Peyer's patch (tissue), 4 donors: ENCODE measurements around the gene TULP4. TPM values are rescaled to one million over a fixed set of nuclear protein-coding genes. Genes with fewer than 3 reads are reported as not detected.
A peak's percentile ranks its signal among the peaks of the same experiment; 100 is the strongest.
"Not testable (repeated sequence)": the region's sequence is repeated elsewhere in the genome, so short reads cannot be mapped to it uniquely, and the experiment has no call there.

ENCODE experiments used
- DNase-seq, 3 donors: peaks; one replicate each; pipeline ENCODE4 v3.0.0-alpha.2; 2017 to 2019
- H3K27ac ChIP-seq, 4 donors: fragments of 200-600 bp; sonication (generic); one replicate each; pipeline ENCODE4 v1.5.1; 2016 to 2019
- H3K27me3 ChIP-seq, 2 donors: fragments of 200-600 bp; sonication (generic); one replicate each; pipeline ENCODE4 v1.5.1; 2019
- H3K36me3 ChIP-seq, 3 donors: fragments of 200-600 bp; sonication (generic); one replicate each; pipeline ENCODE4 v1.5.1; 2016 to 2019
- H3K4me1 ChIP-seq, 4 donors: fragments of 200-600 bp; sonication (generic); one replicate each; pipeline ENCODE4 v1.5.1; 2016 to 2019
- H3K4me3 ChIP-seq, 4 donors: fragments of 200-600 bp; sonication (generic); 1 replicate in 3 of 4; 2 replicates in 1 of 4; pipeline ENCODE4 v1.5.1; 2016 to 2019; ENCODE audit warnings: mild to moderate bottlenecking in 1 of 4
- H3K9me3 ChIP-seq, 4 donors: fragments of 200-600 bp; sonication (generic); one replicate each; pipeline ENCODE4 v1.5.1; 2016 to 2019; ENCODE audit warnings: mild to moderate bottlenecking in 1 of 4
- CTCF ChIP-seq, 6 experiments: fragments of 450-650 bp in 4 of 6; fragments of 200-600 bp in 2 of 6; sonication (generic) in 1 of 6; IDR thresholded peaks; one replicate each; pipeline ENCODE4 v1.5.1; 2017 to 2019; ENCODE audit warnings: antibody characterized with exemption in 6 of 6, mild to moderate bottlenecking in 3 of 6, moderate library complexity in 1 of 6
- POLR2A ChIP-seq, 2 donors: fragments of 450-650 bp; IDR thresholded peaks; one replicate each; pipeline ENCODE4 v1.5.1; 2017; ENCODE audit warnings: antibody characterized with exemption in 2 of 2, mild to moderate bottlenecking in 2 of 2, moderate library complexity in 2 of 2
- total RNA-seq, 4 donors: library from RNA; depleted of rRNA; stranded (reverse); fragments of >200 nt; gene quantifications; one replicate each; pipeline ENCODE4 v1.1.0, GENCODE V29; 2016

Gene TULP4
- total RNA-seq, 4 donors from 2014 or later: 197 to 268 (median 206) TPM

- Histone ChIP-seq H3K36me3 (no peaks in the 10 kb centered on the region), H3K9me3 (no peaks in the 10 kb centered on the region), H3K27me3 (no peaks in the 10 kb centered on the region), H3K4me3 (no peak overlapping the region), H3K27ac (no peak overlapping the region), H3K4me1 (no peaks in the 10 kb centered on the region)
- TF ChIP-seq CTCF (IDR thresholded peaks at IDR 0.05) (no peak), POLR2A (IDR thresholded peaks at IDR 0.05) (no peak)
- no peak for DNase-seq
Measured at GRCh38 chr6:158399040-158399700, 86.9 kb downstream of the TULP4 start.

GRCh38 chr6:158402184-158402583 is 89.9 kb downstream of the TULP4 start:
- H3K9me3 ChIP-seq: no peaks in the 10 kb centered on the region
- no peak for DNase-seq
- no peaks in the 10 kb centered on the region for H3K4me1 ChIP-seq
- TF ChIP-seq POLR2A (IDR thresholded peaks at IDR 0.05) (no peak), CTCF (IDR thresholded peaks at IDR 0.05) (no peak)
- H3K27ac ChIP-seq: no peak overlapping the region
- H3K27me3 ChIP-seq: no peaks in the 10 kb centered on the region
- H3K4me3 ChIP-seq: no peak overlapping the region
- no peaks in the 10 kb centered on the region for H3K36me3 ChIP-seq

GRCh38 chr6:158405321-158405831 is 93.1 kb downstream of the TULP4 start:
- not testable (repeated sequence) for H3K9me3 ChIP-seq, H3K4me1 ChIP-seq, H3K4me3 ChIP-seq, H3K27me3 ChIP-seq, H3K36me3 ChIP-seq
- peak overlapping the region in 2 of 4 donors; percentile 73 to 79 for H3K27ac ChIP-seq
- DNase-seq: peak in 2 of 3 donors; percentile 63 to 85

GRCh38 chr6:158405933-158406332 is 93.7 kb downstream of the TULP4 start:
- Histone ChIP-seq H3K4me3 (no peak overlapping the region), H3K36me3 (no peaks in the 10 kb centered on the region), H3K27ac (peak overlapping the region in 3 of 4 donors; percentile 47 to 79 (median 73)), H3K27me3 (no peaks in the 10 kb centered on the region), H3K9me3 (no peaks in the 10 kb centered on the region), H3K4me1 (no peaks in the 10 kb centered on the region)
- DNase-seq: peak in 1 of 3 donors; percentile 54
- TF ChIP-seq POLR2A (IDR thresholded peaks at IDR 0.05): no peak
- no peak for TF ChIP-seq CTCF (IDR thresholded peaks at IDR 0.05)

- Histone ChIP-seq H3K9me3 (no peaks in the 10 kb centered on the region), H3K4me3 (no peak overlapping the region), H3K27me3 (no peaks in the 10 kb centered on the region), H3K36me3 (no peaks in the 10 kb centered on the region), H3K4me1 (peaks cover 0 to 3% (median 0%) of the 10 kb centered on the region in 4 donors), H3K27ac (peak overlapping the region in 2 of 4 donors; percentile 73 to 79)
- no peak for TF ChIP-seq POLR2A (IDR thresholded peaks at IDR 0.05)
- TF ChIP-seq CTCF (IDR thresholded peaks at IDR 0.05): no peak
- no peak for DNase-seq
Measured at GRCh38 chr6:158406736-158407135, 94.5 kb downstream of the TULP4 start.

- no peak overlapping the region for H3K4me3 ChIP-seq
- H3K27ac ChIP-seq: no peak overlapping the region
- no peaks in the 10 kb centered on the region for H3K36me3 ChIP-seq
- TF ChIP-seq CTCF (IDR thresholded peaks at IDR 0.05): no peak
- TF ChIP-seq POLR2A (IDR thresholded peaks at IDR 0.05): no peak
- peaks cover 0 to 3% (median 0%) of the 10 kb centered on the region in 4 donors for H3K4me1 ChIP-seq
- no peak for DNase-seq
- H3K27me3 ChIP-seq: no peaks in the 10 kb centered on the region
- no peaks in the 10 kb centered on the region for H3K9me3 ChIP-seq
Measured at GRCh38 chr6:158408013-158408412, 95.7 kb downstream of the TULP4 start.
